Stimulated activated CD4-positive, alpha-beta T cell treated with anti-CD3 and anti-CD28 coated beads, Interleukin-4, amount 100 ng/mL, for 24 hours (primary cell): ENCODE data around the gene ACOT4.
"Not testable (repeated sequence)": the region's sequence is repeated elsewhere in the genome, so short reads cannot be mapped to it uniquely, and the experiment has no call there.

Source experiments
- DNase-seq: peaks from one replicate; pipeline ENCODE4 v3.0.0-alpha.2; 2020

Gene ACOT4

GRCh38 chr14:73634011-73634833, 42.5 kb downstream of the ACOT4 start:
- no peak for DNase-seq

- not testable (repeated sequence) for DNase-seq
Measured at GRCh38 chr14:73636355-73636754, 44.7 kb downstream of the ACOT4 start.

DNA sequence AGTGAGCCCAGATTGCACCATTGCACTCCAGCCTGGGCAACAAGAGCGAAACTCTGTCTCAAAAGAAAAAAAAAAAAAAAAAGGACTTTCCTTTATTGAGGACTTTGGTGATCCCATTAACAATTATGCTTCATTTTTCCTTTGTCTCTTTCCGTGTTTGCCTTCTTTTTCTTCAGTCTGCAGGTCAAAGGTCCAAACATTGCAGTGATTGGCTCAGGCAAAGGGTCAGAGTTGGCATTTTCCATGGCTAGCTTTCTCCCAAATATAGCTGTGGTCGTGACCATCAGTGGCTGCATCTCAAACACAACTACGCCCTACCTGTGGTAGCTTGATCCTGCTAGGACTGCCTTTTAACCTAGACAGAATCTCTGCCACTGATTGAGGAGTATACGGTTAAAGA, 46.2 kb downstream of the ACOT4 start:
- no peak for DNase-seq

DNA sequence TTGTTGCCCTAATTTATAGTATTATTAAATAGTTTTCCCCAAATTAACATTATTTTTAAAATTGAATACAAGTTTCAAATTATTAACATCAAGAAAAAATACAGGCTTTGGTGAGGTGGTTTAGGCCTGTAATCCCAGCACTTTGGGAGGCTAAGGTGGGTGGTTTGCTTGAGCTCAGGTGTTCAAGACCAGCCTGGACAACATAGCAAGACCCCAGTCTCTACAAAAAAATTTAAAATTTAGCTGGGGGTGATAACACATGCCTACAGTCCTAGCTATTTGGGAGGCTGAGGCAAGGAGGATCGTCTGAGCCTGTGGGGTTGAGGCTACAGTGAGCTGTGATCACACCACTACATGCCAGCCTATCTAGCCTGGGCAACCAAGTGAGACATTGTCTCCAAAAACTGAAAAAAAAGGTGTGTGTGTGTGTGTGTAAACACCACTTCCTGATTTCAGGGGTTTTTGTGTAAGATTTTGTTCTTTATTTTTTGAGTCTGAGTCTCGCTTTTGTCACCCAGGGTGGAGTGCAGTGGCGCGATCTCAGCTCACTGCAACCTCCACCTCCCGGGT, 49.2 kb downstream of the ACOT4 start:
- no peak for DNase-seq

GRCh38 chr14:73644531-73645247, 53.0 kb downstream of the ACOT4 start, which contains the start of gene DNAL1:
DNAL1 (plus strand) TSS chr14:73644986; CDS start chr14:73645040, 54 bp downstream.
- peak; percentile 92 for DNase-seq

- DNase-seq, result no peak
Measured at GRCh38 chr14:73645248-73645610, 53.6 kb downstream of the ACOT4 start.
